A673 (cell line): ENCODE measurements around the gene MDFI. TPM values are rescaled to one million over a fixed set of nuclear protein-coding genes. Genes with fewer than 3 reads are reported as not detected.
A peak's percentile ranks its signal among the peaks of the same experiment; 100 is the strongest.

Experiments
- BruUV-seq: library from RNA; stranded (reverse); fragments of 400-500 nt; replicated peaks from 2 replicates; lab custom pipeline; 2021; lab: Mats Ljungman, UMichigan
- CTCF ChIA-PET: fragments of 300-600 bp; sonication (Branson Sonifier 250); formaldehyde crosslinking; loops from one replicate; lab custom pipeline; 2022; ENCODE audit warnings: antibody characterized with exemption; lab: Charles Lee
- POLR2A ChIA-PET: fragments of 300-600 bp; sonication (Branson Sonifier 250); formaldehyde crosslinking; loops from one replicate; lab custom pipeline; 2022; ENCODE audit warnings: antibody characterized with exemption; ENCODE audit not compliant: low non-redundant PET; lab: Charles Lee
- DNase-seq: peaks from one replicate; pipeline ENCODE4 v3.0.0-alpha.2; 2015; ENCODE audit warnings: low spot score
- H3K27ac ChIP-seq: fragments of 200-600 bp; sonication (generic); 2 replicates; pipeline ENCODE4 v1.5.1; 2016; ENCODE audit warnings: mixed run types, low read depth, mild to moderate bottlenecking, mixed read lengths, antibody characterized with exemption, low read length; ENCODE audit not compliant: poor library complexity, severe bottlenecking
- H3K27me3 ChIP-seq: fragments of 200-600 bp; sonication (generic); replicated peaks from 2 replicates; pipeline ENCODE4 v1.6.1; 2017; ENCODE audit warnings: mixed run types, low read depth, mild to moderate bottlenecking, mixed read lengths, antibody characterized with exemption, low read length; ENCODE audit not compliant: insufficient read depth, poor library complexity
- H3K36me3 ChIP-seq: fragments of 200-600 bp; sonication (generic); 2 replicates; pipeline ENCODE4 v1.6.1; 2016; ENCODE audit warnings: mixed run types, mild to moderate bottlenecking, mixed read lengths, antibody characterized with exemption, low read length; ENCODE audit not compliant: insufficient read depth, poor library complexity, severe bottlenecking
- H3K4me1 ChIP-seq: fragments of 200-600 bp; sonication (generic); 2 replicates; pipeline ENCODE4 v1.6.1; 2017; ENCODE audit warnings: mixed run types, mild to moderate bottlenecking, mixed read lengths, antibody characterized with exemption, low read length; ENCODE audit not compliant: insufficient read depth, poor library complexity, severe bottlenecking
- H3K4me3 ChIP-seq: fragments of 200-600 bp; sonication (generic); 2 replicates; pipeline ENCODE4 v1.5.1; 2016; ENCODE audit warnings: low read depth, mixed run types, mild to moderate bottlenecking, mixed read lengths, low read length; ENCODE audit not compliant: poor library complexity, severe bottlenecking
- H3K9me3 ChIP-seq: fragments of 200-600 bp; sonication (generic); 2 replicates; pipeline ENCODE4 v1.6.1; 2016; ENCODE audit warnings: mixed run types, low read depth, mild to moderate bottlenecking, mixed read lengths, antibody characterized with exemption, low read length; ENCODE audit not compliant: poor library complexity, severe bottlenecking
- EZH2 ChIP-seq: fragments of 200-600 bp; sonication (generic); IDR thresholded peaks from 2 replicates; pipeline ENCODE4 v1.6.1; 2017; ENCODE audit warnings: borderline replicate concordance, low read depth, mild to moderate bottlenecking, mixed read lengths, antibody characterized with exemption, low read length; ENCODE audit not compliant: poor library complexity, severe bottlenecking
- intact Hi-C: fragments of 100-400 bp; cut with micrococcal nuclease; formaldehyde crosslinking; loops from one replicate; pipeline ENCODE4 v1.10.0; 2022; ENCODE audit not compliant: unreplicated experiment
- total RNA-seq: library from RNA; stranded (reverse); gene quantifications from 2 replicates; pipeline ENCODE4 v1.2.3, GENCODE V29; 2021
- TF ChIP-seq, protein P1 (sequence below): fragments of 300-800, 200-600 bp; sonication (generic); conservative IDR thresholded peaks from 2 replicates; pipeline ENCODE4 v1.5.1; 2017; ENCODE audit warnings: low read depth, mild to moderate bottlenecking, antibody characterized with exemption, low read length, moderate library complexity, mixed read lengths

The MDFI gene
- total RNA-seq, 1 experiment from 2014 or later: 342 TPM

DNA sequence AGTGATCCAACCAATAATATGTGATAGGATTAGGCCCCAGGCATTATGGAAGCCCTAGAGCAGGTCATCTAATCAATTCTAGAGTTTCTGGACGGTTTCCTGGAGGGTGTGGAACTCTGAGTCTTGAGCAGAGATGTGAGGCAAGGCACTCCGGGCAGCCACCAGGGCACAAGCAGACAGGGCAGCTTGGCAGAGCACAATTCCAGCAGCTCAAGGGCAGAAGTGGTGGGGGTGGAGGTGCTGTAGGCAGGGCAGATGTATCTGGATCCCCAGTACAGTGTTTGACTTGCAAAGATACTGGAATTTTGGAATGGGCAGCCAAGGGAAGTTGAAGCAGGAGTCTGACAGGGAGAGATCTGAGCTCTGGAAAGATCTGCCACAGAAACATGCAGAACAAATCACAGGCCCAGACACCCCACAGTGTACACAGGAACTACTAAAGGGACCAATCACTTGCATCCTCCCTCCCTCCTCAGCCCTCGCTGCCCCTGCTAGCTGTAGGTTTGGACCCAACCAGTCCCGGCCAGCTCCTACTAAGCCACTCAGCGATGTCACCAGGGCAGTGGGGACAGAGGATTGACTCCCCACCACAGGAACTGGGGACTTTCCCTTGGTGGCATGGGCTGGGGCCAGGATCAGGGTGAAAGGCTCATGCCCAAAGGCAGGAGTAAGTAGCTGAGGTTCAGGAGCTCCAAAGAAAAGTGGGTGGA lies 50.1 kb downstream of the MDFI start:
- BruUV-seq: no TSS peak
- H3K27ac ChIP-seq: no peak overlapping the region
- CTCF ChIA-PET: interaction anchor here (0.7 kb wide), 1 partner anchor 320 kb away, joined by 3 read pairs; no protein-coding TSS in a partner anchor
- no peaks in the 10 kb centered on the region for H3K27me3 ChIP-seq
- no peak for DNase-seq
- H3K4me3 ChIP-seq: no peak overlapping the region
- POLR2A ChIA-PET: interaction anchor here (0.5 kb wide), 1 partner anchor 143 kb away, joined by 6 read pairs; no protein-coding TSS in a partner anchor
- H3K9me3 ChIP-seq: no peaks in the 10 kb centered on the region
- H3K36me3 ChIP-seq: no peaks in the 10 kb centered on the region
- H3K4me1 ChIP-seq: peaks cover 1% of the 10 kb centered on the region
- intact Hi-C loops: loop anchor here (10.0 kb wide), 1 partner anchor 356 kb away; no protein-coding TSS in a partner anchor
- TF ChIP-seq, protein P1, sequence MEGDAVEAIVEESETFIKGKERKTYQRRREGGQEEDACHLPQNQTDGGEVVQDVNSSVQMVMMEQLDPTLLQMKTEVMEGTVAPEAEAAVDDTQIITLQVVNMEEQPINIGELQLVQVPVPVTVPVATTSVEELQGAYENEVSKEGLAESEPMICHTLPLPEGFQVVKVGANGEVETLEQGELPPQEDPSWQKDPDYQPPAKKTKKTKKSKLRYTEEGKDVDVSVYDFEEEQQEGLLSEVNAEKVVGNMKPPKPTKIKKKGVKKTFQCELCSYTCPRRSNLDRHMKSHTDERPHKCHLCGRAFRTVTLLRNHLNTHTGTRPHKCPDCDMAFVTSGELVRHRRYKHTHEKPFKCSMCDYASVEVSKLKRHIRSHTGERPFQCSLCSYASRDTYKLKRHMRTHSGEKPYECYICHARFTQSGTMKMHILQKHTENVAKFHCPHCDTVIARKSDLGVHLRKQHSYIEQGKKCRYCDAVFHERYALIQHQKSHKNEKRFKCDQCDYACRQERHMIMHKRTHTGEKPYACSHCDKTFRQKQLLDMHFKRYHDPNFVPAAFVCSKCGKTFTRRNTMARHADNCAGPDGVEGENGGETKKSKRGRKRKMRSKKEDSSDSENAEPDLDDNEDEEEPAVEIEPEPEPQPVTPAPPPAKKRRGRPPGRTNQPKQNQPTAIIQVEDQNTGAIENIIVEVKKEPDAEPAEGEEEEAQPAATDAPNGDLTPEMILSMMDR: no peak
- TF ChIP-seq EZH2: no peak

DNA sequence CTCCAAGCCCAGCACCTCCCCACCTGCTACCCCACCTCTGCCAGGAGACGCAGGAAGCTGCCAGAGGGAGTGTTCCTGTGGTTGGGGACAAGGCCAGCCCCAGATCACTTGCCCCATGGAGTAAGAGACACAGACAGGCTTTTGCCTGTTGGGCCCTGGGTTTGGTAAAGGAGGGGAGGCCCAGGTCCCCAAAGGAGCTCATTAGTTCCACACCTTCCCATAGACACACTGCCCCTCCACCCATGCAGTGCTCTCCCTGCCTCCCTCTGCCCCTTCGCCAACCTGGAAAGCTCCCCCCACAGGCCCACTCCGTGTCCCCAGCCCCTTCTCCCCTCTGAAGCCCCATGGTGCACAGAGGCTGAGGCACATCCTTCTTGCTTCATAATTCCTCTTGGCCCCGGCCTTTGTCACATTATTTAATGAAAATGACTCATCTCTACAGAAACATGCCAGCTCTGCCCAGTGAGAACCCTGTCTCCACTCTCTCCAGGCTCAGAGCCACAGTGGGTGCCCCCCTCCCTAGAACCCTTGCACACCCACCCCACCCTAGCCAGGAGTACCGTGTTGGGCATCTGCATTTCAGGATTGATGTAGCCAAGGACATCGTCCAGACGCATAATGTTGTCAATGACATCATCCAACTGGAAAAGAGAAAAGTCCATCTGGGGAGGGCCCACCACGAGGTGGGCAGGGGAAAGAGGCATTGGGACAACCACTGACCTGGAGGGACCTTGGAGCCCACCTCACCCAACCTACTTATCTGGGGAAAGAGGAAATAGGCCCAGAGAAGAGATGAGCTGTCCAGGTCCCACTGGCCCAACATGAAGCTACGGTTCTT lies 51.1 kb downstream of the MDFI start:
- no peaks in the 10 kb centered on the region for H3K36me3 ChIP-seq
- TF ChIP-seq, protein P1: no peak
- TF ChIP-seq EZH2: no peak
- ChIA-PET CTCF (interaction anchor here (0.5 to 0.6 kb wide), 2 partner anchors 26 to 86 kb away, joined by 5 to 9 read pairs; no protein-coding TSS in a partner anchor), POLR2A (interaction anchor here (0.5 to 0.6 kb wide), 2 partner anchors 142 to 1332 kb away, joined by 6 to 7 read pairs; partner anchors contain the start of gene RRP36)
- no peak overlapping the region for H3K4me3 ChIP-seq
- intact Hi-C loops: loop anchor here (10.0 kb wide), 1 partner anchor 355 kb away; no protein-coding TSS in a partner anchor
- H3K27me3 ChIP-seq: no peaks in the 10 kb centered on the region
- peak; percentile 31 for DNase-seq
- no peaks in the 10 kb centered on the region for H3K9me3 ChIP-seq
- H3K27ac ChIP-seq: no peak overlapping the region
- no TSS peak for BruUV-seq
- no peaks in the 10 kb centered on the region for H3K4me1 ChIP-seq

DNA sequence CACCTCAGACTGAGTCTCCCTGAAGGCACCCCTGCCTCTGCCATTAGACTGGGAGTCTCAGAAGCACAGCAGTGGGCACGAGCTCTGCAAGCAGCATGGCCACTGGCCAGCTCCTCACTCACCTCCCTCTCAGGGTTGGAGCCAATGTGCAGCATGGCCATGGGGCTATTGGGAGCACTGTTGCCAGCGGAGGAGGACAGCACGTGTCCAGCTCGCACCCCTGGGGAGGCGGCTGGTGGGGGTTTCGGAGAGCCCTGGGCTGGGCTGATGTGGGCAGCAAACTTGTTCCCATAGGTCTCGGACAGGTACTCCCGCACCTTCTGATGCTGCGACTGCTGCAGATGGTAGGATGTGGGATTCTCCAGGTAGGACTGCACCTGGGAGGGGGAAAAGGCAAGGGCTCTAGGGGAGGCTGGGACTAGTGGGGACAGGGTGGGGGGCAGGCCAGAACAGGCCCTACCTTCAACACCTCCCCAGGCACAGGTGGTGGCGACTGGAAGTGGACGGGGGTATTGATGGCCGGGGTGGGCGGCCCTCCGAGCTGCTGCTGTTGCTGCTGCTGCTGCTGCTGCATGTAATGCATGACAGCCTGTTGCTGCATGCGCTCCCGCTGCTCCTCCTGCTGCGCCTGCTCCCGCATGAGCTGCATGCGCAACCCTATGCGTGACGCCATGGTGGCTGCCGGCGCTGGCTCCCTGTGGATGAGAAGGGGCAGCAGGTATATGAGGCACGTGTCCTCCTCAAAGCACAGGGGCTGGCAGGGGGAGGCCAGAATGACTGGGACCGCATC lies 52.5 kb downstream of the MDFI start:
- no peak for DNase-seq
- no peaks in the 10 kb centered on the region for H3K27me3 ChIP-seq
- H3K4me1 ChIP-seq: no peaks in the 10 kb centered on the region
- no peak overlapping the region for H3K4me3 ChIP-seq
- ChIA-PET CTCF (no interaction called here), POLR2A (no interaction called here)
- H3K27ac ChIP-seq: no peak overlapping the region
- BruUV-seq: no TSS peak
- intact Hi-C loops: no loop called here
- H3K36me3 ChIP-seq: no peaks in the 10 kb centered on the region
- TF ChIP-seq, protein P1: no peak
- no peak for TF ChIP-seq EZH2
- H3K9me3 ChIP-seq: no peaks in the 10 kb centered on the region
